DOHH2 (cell line): ENCODE data around the gene NPTN.

ENCODE experiments used
- H3F3A ChIP-seq: fragments of 200-600 bp; sonication (generic), shearing (Covaris generic); 2 replicates; pipeline ENCODE4 v1.6.0; 2016; ENCODE audit warnings: antibody characterized with exemption, mild to moderate bottlenecking; ENCODE audit not compliant: control insufficient read depth, insufficient read depth
- H3K27ac ChIP-seq: fragments of 200-600 bp; sonication (generic); 2 replicates; pipeline ENCODE4 v1.5.1; 2014; ENCODE audit warnings: low read depth, mild to moderate bottlenecking, low read length, moderate library complexity
- H3K27me3 ChIP-seq: fragments of 200-600 bp; sonication (generic); 2 replicates; pipeline ENCODE4 v1.6.1; 2014; ENCODE audit warnings: mild to moderate bottlenecking, low read length, mixed read lengths; ENCODE audit not compliant: control insufficient read depth
- H3K36me3 ChIP-seq: fragments of 200-600 bp; sonication (generic); 2 replicates; pipeline ENCODE4 v1.6.1; 2014; ENCODE audit warnings: mild to moderate bottlenecking, low read length, moderate library complexity, mixed read lengths; ENCODE audit not compliant: control insufficient read depth
- H3K4me1 ChIP-seq: fragments of 200-600 bp; sonication (generic); 2 replicates; pipeline ENCODE4 v1.6.1; 2014; ENCODE audit warnings: mild to moderate bottlenecking, low read length, mixed read lengths; ENCODE audit not compliant: control insufficient read depth
- H3K4me2 ChIP-seq: fragments of 200-600 bp; sonication (generic); 2 replicates; pipeline ENCODE4 v1.6.0; 2014; ENCODE audit warnings: mild to moderate bottlenecking, low read length, moderate library complexity
- H3K4me3 ChIP-seq: fragments of 200-600 bp; sonication (generic); 2 replicates; pipeline ENCODE4 v1.5.1; 2014; ENCODE audit warnings: mild to moderate bottlenecking, low read length, mixed read lengths
- H3K79me2 ChIP-seq: fragments of 200-600 bp; sonication (generic); 2 replicates; pipeline ENCODE4 v1.6.1; 2014; ENCODE audit warnings: mild to moderate bottlenecking, low read length, mixed read lengths; ENCODE audit not compliant: control insufficient read depth
- H3K9me2 ChIP-seq: fragments of 200-600 bp; sonication (generic); replicated peaks from 2 replicates; pipeline ENCODE4 v1.6.1; 2014; ENCODE audit warnings: mild to moderate bottlenecking, low read length, mixed read lengths; ENCODE audit not compliant: control insufficient read depth
- H3K9me3 ChIP-seq: fragments of 200-600 bp; sonication (generic); 2 replicates; pipeline ENCODE4 v1.6.1; 2014; ENCODE audit warnings: antibody characterized with exemption, low read length, mixed read lengths; ENCODE audit not compliant: control insufficient read depth, insufficient read depth
- H4K20me1 ChIP-seq: fragments of 200-600 bp; sonication (generic); 2 replicates; pipeline ENCODE4 v1.6.0; 2014; ENCODE audit warnings: low read depth, mild to moderate bottlenecking, antibody characterized with exemption, low read length, moderate library complexity; ENCODE audit not compliant: control insufficient read depth, insufficient read depth
- CTCF ChIP-seq: fragments of 200-600 bp; sonication (generic); IDR thresholded peaks from one replicate; pipeline ENCODE4 v1.5.1; 2014; ENCODE audit warnings: antibody characterized with exemption, mild to moderate bottlenecking, low read depth, low read length; ENCODE audit not compliant: poor library complexity, severe bottlenecking
- EZH2phosphoT487 ChIP-seq: fragments of 200-600 bp; sonication (generic); IDR thresholded peaks from 2 replicates; pipeline ENCODE4 v1.6.1; 2017; ENCODE audit warnings: borderline replicate concordance, mild to moderate bottlenecking, antibody characterized with exemption, low read length, moderate library complexity, mixed read lengths

NPTN gene

GRCh38 chr15:73596174-73596573 is 37.0 kb downstream of the NPTN start:
- Histone ChIP-seq H3F3A (no peaks in the 10 kb centered on the region), H4K20me1 (peaks cover 10% of the 10 kb centered on the region), H3K9me3 (no peaks in the 10 kb centered on the region), H3K4me1 (no peaks in the 10 kb centered on the region), H3K4me3 (no peak overlapping the region), H3K27me3 (no peaks in the 10 kb centered on the region), H3K79me2 (peaks cover 91% of the 10 kb centered on the region), H3K27ac (no peak overlapping the region), H3K4me2 (no peak overlapping the region), H3K36me3 (peaks cover 10% of the 10 kb centered on the region), H3K9me2 (no peaks in the 10 kb centered on the region)
- no peak for TF ChIP-seq CTCF

- Histone ChIP-seq H3K4me2 (no peak overlapping the region), H3K4me1 (no peaks in the 10 kb centered on the region), H3K79me2 (peaks cover 73% of the 10 kb centered on the region), H3K27me3 (no peaks in the 10 kb centered on the region), H3K4me3 (no peak overlapping the region), H3F3A (no peaks in the 10 kb centered on the region), H4K20me1 (peaks cover 8% of the 10 kb centered on the region), H3K9me2 (no peaks in the 10 kb centered on the region), H3K36me3 (peaks cover 19% of the 10 kb centered on the region), H3K9me3 (no peaks in the 10 kb centered on the region), H3K27ac (no peak overlapping the region)
- TF ChIP-seq CTCF (no peak), EZH2phosphoT487 (no peak)
Measured at GRCh38 chr15:73594109-73594508, 39.1 kb downstream of the NPTN start.

GRCh38 chr15:73593304-73594074 is 39.7 kb downstream of the NPTN start:
- Histone ChIP-seq H3K79me2 (peaks cover 67% of the 10 kb centered on the region), H3K27ac (no peak overlapping the region), H3K4me2 (no peak overlapping the region), H3K9me2 (no peaks in the 10 kb centered on the region), H3K9me3 (no peaks in the 10 kb centered on the region), H3F3A (no peaks in the 10 kb centered on the region), H3K4me1 (no peaks in the 10 kb centered on the region), H3K36me3 (peaks cover 25% of the 10 kb centered on the region), H3K27me3 (no peaks in the 10 kb centered on the region), H4K20me1 (peaks cover 3% of the 10 kb centered on the region), H3K4me3 (no peak overlapping the region)
- TF ChIP-seq CTCF = no peak
- TF ChIP-seq EZH2phosphoT487 = no peak
